SK-N-SH (cell line): ENCODE data around the gene DDI1. TPM values are rescaled to one million over a fixed set of nuclear protein-coding genes. Genes with fewer than 3 reads are reported as not detected.

Source experiments
- CTCF ChIA-PET: fragments of 300-600, 350-600 bp; formaldehyde crosslinking; extraction: SDS; loops from one replicate; lab custom pipeline; 2021; lab: Yijun Ruan, JAX
- POLR2A ChIA-PET: fragments of 350-600 bp; sonication (Branson Sonifier 250); formaldehyde crosslinking; extraction: SDS; loops from one replicate; lab custom pipeline; 2020; ENCODE audit warnings: antibody characterized with exemption, inconsistent platforms; lab: Yijun Ruan, JAX
- DNase-seq: peaks from one replicate; pipeline ENCODE4 v3.0.0; 2012
- H2AFZ ChIP-seq: fragments of 200-600 bp; sonication (generic); 2 replicates; pipeline ENCODE4 v1.8.1; 2016; ENCODE audit warnings: antibody characterized with exemption, mild to moderate bottlenecking, low read depth
- H3F3A ChIP-seq: fragments of 200-600 bp; sonication (generic); replicated peaks from 2 replicates; pipeline ENCODE3; 2016; ENCODE audit warnings: antibody characterized with exemption, mild to moderate bottlenecking; ENCODE audit not compliant: insufficient read depth
- H3K27ac ChIP-seq, 2 experiments: fragments of 200-500 bp in 1 of 2; fragments of 200-600 bp in 1 of 2; sonication (Bioruptor generic) in 1 of 2; sonication (generic), shearing (Covaris generic) in 1 of 2; 2 replicates each; pipeline versions ENCODE4 v1.5.1 to v1.6.1; 2014 to 2016; ENCODE audit warnings: low read depth in 2 of 2, inconsistent platforms in 1 of 2, low read length in 1 of 2, mild to moderate bottlenecking in 1 of 2, mixed read lengths in 1 of 2
- H3K27me3 ChIP-seq: fragments of 200-600 bp; sonication (generic), shearing (Covaris generic); 2 replicates; pipeline ENCODE4 v1.6.1; 2016; ENCODE audit warnings: mixed run types; ENCODE audit not compliant: insufficient read depth
- H3K36me3 ChIP-seq, 2 experiments: fragments of 200-500 bp in 1 of 2; fragments of 200-600 bp in 1 of 2; sonication (Bioruptor generic) in 1 of 2; sonication (generic) in 1 of 2; replicated peaks in 1 of 2; 2 replicates each; pipeline versions ENCODE3 to v1.5.1; 2014 to 2016; ENCODE audit warnings: low read length in 1 of 2, mild to moderate bottlenecking in 1 of 2; ENCODE audit not compliant: insufficient read depth in 2 of 2, control insufficient read depth in 1 of 2
- H3K4me1 ChIP-seq, 2 experiments: fragments of 200-500 bp in 1 of 2; fragments of 200-600 bp in 1 of 2; sonication (Bioruptor generic) in 1 of 2; sonication (generic), shearing (Covaris generic) in 1 of 2; 2 replicates each; pipeline versions ENCODE4 v1.5.1 to v1.6.1; 2014 to 2016; ENCODE audit warnings: low read depth in 1 of 2, low read length in 1 of 2, mixed run types in 1 of 2; ENCODE audit not compliant: insufficient read depth in 2 of 2, control insufficient read depth in 1 of 2
- H3K4me2 ChIP-seq: fragments of 200-600 bp; sonication (generic), shearing (Covaris generic); 2 replicates; pipeline ENCODE4 v1.6.1; 2017; ENCODE audit warnings: mixed run types
- H3K4me3 ChIP-seq, 2 experiments: fragments of 200-500 bp in 1 of 2; fragments of 200-600 bp in 1 of 2; sonication (Bioruptor generic) in 1 of 2; sonication (generic), shearing (Covaris generic) in 1 of 2; 2 replicates each; pipeline versions ENCODE4 v1.5.1 to v1.8.1; 2014 to 2016; ENCODE audit warnings: low read depth in 2 of 2, inconsistent platforms in 1 of 2, low read length in 1 of 2, mild to moderate bottlenecking in 1 of 2, mixed read lengths in 1 of 2, moderate library complexity in 1 of 2
- H3K79me2 ChIP-seq: fragments of 200-600 bp; sonication (generic); 2 replicates; pipeline ENCODE4 v1.8.1; 2017; ENCODE audit warnings: mild to moderate bottlenecking; ENCODE audit not compliant: insufficient read depth
- H3K9ac ChIP-seq: fragments of 200-600 bp; sonication (generic); 2 replicates; pipeline ENCODE4 v1.6.1; 2017; ENCODE audit warnings: mixed run types
- H3K9me2 ChIP-seq: fragments of 200-600 bp; sonication (generic); 2 replicates; pipeline ENCODE4 v1.6.1; 2017; ENCODE audit warnings: mixed run types
- H3K9me3 ChIP-seq: fragments of 200-600 bp; sonication (generic); 2 replicates; pipeline ENCODE4 v1.6.1; 2017; ENCODE audit warnings: mixed run types, mild to moderate bottlenecking, moderate library complexity
- H4K20me1 ChIP-seq: fragments of 200-600 bp; sonication (generic); 2 replicates; pipeline ENCODE4 v1.6.1; 2017; ENCODE audit warnings: mild to moderate bottlenecking, mixed run types; ENCODE audit not compliant: insufficient read depth
- ELF1 ChIP-seq: IDR thresholded peaks from 2 replicates; pipeline ENCODE4 v1.4.0; 2012
- EP300 ChIP-seq, 2 experiments: IDR thresholded peaks; 2 replicates each; pipeline versions ENCODE4 v1.4.0 to v1.6.1; 2012; ENCODE audit warnings: borderline replicate concordance in 1 of 2, low read depth in 1 of 2, low read length in 1 of 2
- FOSL2 ChIP-seq: IDR thresholded peaks from 2 replicates; pipeline ENCODE4 v1.4.0; 2012; ENCODE audit warnings: low read depth, mild to moderate bottlenecking, moderate library complexity, borderline replicate concordance
- FOXJ3 ChIP-seq: sonication (generic); formaldehyde crosslinking; IDR thresholded peaks from 2 replicates; pipeline ENCODE4 v1.5.1; 2020; ENCODE audit warnings: mild to moderate bottlenecking, missing genetic modification reagents
- MEF2A ChIP-seq: IDR thresholded peaks from 2 replicates; pipeline ENCODE4 v1.4.0; 2012; ENCODE audit warnings: low read depth, borderline replicate concordance
- NFIC ChIP-seq: IDR thresholded peaks from 2 replicates; pipeline ENCODE4 v1.4.0; 2012; ENCODE audit warnings: borderline replicate concordance
- POLR2AphosphoS5 ChIP-seq: IDR thresholded peaks from 2 replicates; pipeline ENCODE4 v1.6.1; 2012; ENCODE audit warnings: low read depth, low read length
- RCOR1 ChIP-seq: fragments of 150-350 bp; IDR thresholded peaks from 2 replicates; pipeline ENCODE4 v1.6.1; 2017; ENCODE audit warnings: antibody characterized with exemption, low read length
- SIN3A ChIP-seq: IDR thresholded peaks from 2 replicates; pipeline ENCODE4 v1.6.1; 2012; ENCODE audit warnings: low read depth, mild to moderate bottlenecking, low read length, moderate library complexity, borderline replicate concordance
- TCF12 ChIP-seq: IDR thresholded peaks from 2 replicates; pipeline ENCODE4 v1.4.0; 2012
- USF2 ChIP-seq: fragments of 150-350 bp; IDR thresholded peaks from 2 replicates; pipeline ENCODE4 v1.6.1; 2017; ENCODE audit warnings: antibody characterized with exemption, low read length, low read depth, borderline replicate concordance
- YY1 ChIP-seq: IDR thresholded peaks from 2 replicates; pipeline ENCODE4 v1.4.0; 2012; ENCODE audit warnings: low read depth, mild to moderate bottlenecking
- WGBS: methylation state at CpG from one replicate; pipeline ENCODE4 v1.1.6; 2017; ENCODE audit warnings: low lambda C conversion rate; 5-methylcytosine and 5-hydroxymethylcytosine counted together
- polyA plus RNA-seq, 3 experiments: library from polyadenylated mRNA; depleted of rRNA; stranded (reverse); fragments of >200 nt; gene quantifications; 2 replicates each; pipeline ENCODE4 v1.2.3, GENCODE V29; 2012
- TF ChIP-seq, protein P1 (sequence below): IDR thresholded peaks from 2 replicates; pipeline ENCODE4 v1.6.1; 2012; ENCODE audit warnings: mild to moderate bottlenecking, low read depth, low read length, moderate library complexity
- TF ChIP-seq, protein P2 (sequence below): fragments of 150-350 bp; IDR thresholded peaks from 2 replicates; pipeline ENCODE4 v1.6.1; 2016; ENCODE audit warnings: mild to moderate bottlenecking, low read depth, low read length
- TF ChIP-seq, protein P3 (sequence below): IDR thresholded peaks from 2 replicates; pipeline ENCODE4 v1.4.0; 2012; ENCODE audit warnings: low read depth, borderline replicate concordance

The DDI1 gene
- polyA plus RNA-seq, 1 of the 3 experiments (the other 2 are of a cell fraction): not detected

GRCh38 chr11:104055596-104055995 is 19.2 kb downstream of the DDI1 start:
- H3K4me2 ChIP-seq: no peak overlapping the region
- H3K9me3 ChIP-seq: no peaks in the 10 kb centered on the region
- no peaks in the 10 kb centered on the region for H3K27me3 ChIP-seq
- POLR2A ChIA-PET: no interaction called here
- H3K4me3 ChIP-seq: no peak overlapping the region
- H3K9me2 ChIP-seq: no peaks in the 10 kb centered on the region
- no peak overlapping the region for H3K27ac ChIP-seq
- peaks cover 0 to 9% of the 10 kb centered on the region in 2 experiments; a peak in 2 of 4 replicates for H3K4me1 ChIP-seq
- H3K36me3 ChIP-seq: no peaks in the 10 kb centered on the region
- WGBS: 77% methylated on average over 1 of the region's 1 CpG
- no peak overlapping the region for H3K9ac ChIP-seq
- no peaks in the 10 kb centered on the region for H4K20me1 ChIP-seq
- CTCF ChIA-PET: no interaction called here
- no peaks in the 10 kb centered on the region for H3F3A ChIP-seq
- H2AFZ ChIP-seq: no peak overlapping the region
- no peaks in the 10 kb centered on the region for H3K79me2 ChIP-seq
- TF ChIP-seq MEF2A (no peak), RCOR1 (no peak), ELF1 (no peak), NFIC (no peak), FOXJ3 (no peak), SIN3A (no peak), USF2 (no peak), TCF12 (no peak), POLR2AphosphoS5 (no peak), EP300 (IDR thresholded peaks at IDR 0.05; ENCODE audit: borderline replicate concordance in 1 of 2, low read depth in 1 of 2, low read length in 1 of 2) (no peak)
- TF ChIP-seq, protein P1, sequence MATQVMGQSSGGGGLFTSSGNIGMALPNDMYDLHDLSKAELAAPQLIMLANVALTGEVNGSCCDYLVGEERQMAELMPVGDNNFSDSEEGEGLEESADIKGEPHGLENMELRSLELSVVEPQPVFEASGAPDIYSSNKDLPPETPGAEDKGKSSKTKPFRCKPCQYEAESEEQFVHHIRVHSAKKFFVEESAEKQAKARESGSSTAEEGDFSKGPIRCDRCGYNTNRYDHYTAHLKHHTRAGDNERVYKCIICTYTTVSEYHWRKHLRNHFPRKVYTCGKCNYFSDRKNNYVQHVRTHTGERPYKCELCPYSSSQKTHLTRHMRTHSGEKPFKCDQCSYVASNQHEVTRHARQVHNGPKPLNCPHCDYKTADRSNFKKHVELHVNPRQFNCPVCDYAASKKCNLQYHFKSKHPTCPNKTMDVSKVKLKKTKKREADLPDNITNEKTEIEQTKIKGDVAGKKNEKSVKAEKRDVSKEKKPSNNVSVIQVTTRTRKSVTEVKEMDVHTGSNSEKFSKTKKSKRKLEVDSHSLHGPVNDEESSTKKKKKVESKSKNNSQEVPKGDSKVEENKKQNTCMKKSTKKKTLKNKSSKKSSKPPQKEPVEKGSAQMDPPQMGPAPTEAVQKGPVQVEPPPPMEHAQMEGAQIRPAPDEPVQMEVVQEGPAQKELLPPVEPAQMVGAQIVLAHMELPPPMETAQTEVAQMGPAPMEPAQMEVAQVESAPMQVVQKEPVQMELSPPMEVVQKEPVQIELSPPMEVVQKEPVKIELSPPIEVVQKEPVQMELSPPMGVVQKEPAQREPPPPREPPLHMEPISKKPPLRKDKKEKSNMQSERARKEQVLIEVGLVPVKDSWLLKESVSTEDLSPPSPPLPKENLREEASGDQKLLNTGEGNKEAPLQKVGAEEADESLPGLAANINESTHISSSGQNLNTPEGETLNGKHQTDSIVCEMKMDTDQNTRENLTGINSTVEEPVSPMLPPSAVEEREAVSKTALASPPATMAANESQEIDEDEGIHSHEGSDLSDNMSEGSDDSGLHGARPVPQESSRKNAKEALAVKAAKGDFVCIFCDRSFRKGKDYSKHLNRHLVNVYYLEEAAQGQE: no peak
- TF ChIP-seq, protein P2, sequence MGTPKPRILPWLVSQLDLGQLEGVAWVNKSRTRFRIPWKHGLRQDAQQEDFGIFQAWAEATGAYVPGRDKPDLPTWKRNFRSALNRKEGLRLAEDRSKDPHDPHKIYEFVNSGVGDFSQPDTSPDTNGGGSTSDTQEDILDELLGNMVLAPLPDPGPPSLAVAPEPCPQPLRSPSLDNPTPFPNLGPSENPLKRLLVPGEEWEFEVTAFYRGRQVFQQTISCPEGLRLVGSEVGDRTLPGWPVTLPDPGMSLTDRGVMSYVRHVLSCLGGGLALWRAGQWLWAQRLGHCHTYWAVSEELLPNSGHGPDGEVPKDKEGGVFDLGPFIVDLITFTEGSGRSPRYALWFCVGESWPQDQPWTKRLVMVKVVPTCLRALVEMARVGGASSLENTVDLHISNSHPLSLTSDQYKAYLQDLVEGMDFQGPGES: no peak
- no peak for DNase-seq

DNA sequence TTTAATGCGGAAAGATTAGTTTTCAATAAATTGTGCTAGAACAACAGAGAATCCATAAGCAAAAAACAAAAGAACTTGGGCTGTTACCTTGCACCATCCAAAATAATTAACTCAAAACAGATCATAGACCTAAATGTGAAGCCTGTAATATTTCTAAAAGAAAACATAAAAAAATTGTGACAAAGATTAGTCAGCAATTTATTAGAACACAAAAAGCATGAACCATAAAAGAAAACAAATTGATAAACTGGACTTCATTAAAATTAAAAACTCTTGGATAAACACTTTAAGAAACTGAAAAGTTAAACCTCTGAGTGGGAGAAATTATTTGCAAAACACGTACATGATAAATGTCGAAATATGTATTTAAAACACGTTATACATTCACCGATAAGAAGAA is 21.5 kb downstream of the DDI1 start:
- H3K79me2 ChIP-seq: no peaks in the 10 kb centered on the region
- ChIA-PET CTCF (no interaction called here), POLR2A (no interaction called here)
- H3K36me3 ChIP-seq: no peaks in the 10 kb centered on the region
- 95% methylated on average over 5 of the region's 5 CpGs for WGBS
- H3K27me3 ChIP-seq: no peaks in the 10 kb centered on the region
- no peak overlapping the region for H2AFZ ChIP-seq
- DNase-seq: no peak
- TF ChIP-seq, protein P2: no peak
- TF ChIP-seq ELF1: no peak
- TF ChIP-seq FOXJ3: no peak
- TF ChIP-seq, protein P3, sequence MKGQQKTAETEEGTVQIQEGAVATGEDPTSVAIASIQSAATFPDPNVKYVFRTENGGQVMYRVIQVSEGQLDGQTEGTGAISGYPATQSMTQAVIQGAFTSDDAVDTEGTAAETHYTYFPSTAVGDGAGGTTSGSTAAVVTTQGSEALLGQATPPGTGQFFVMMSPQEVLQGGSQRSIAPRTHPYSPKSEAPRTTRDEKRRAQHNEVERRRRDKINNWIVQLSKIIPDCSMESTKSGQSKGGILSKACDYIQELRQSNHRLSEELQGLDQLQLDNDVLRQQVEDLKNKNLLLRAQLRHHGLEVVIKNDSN: no peak
- TF ChIP-seq FOSL2: no peak
- no peak for TF ChIP-seq TCF12
- TF ChIP-seq YY1: no peak
- no peak overlapping the region for H3K27ac ChIP-seq
- no peak overlapping the region for H3K4me3 ChIP-seq
- no peaks in the 10 kb centered on the region for H3K9me2 ChIP-seq
- peaks cover 0 to 9% of the 10 kb centered on the region in 2 experiments; a peak in 2 of 4 replicates for H3K4me1 ChIP-seq
- no peaks in the 10 kb centered on the region for H3F3A ChIP-seq
- H3K4me2 ChIP-seq: no peak overlapping the region
- no peak overlapping the region for H3K9ac ChIP-seq
- no peaks in the 10 kb centered on the region for H4K20me1 ChIP-seq
- no peaks in the 10 kb centered on the region for H3K9me3 ChIP-seq
